PC-3 (cell line): Measurements from ENCODE around the gene HOXD4. TPM values are rescaled to one million over a fixed set of nuclear protein-coding genes. Genes with fewer than 3 reads are reported as not detected.

Source experiments
- ATAC-seq: fragments of 200-7000 bp; cut with Tn5 transposase; 2 replicates; pipeline ENCODE4 v1.9.1; 2020; ENCODE audit warnings: mild to moderate bottlenecking, moderate library complexity
- BruUV-seq: library from RNA; stranded (reverse); fragments of 400-500 nt; replicated peaks from 2 replicates; lab custom pipeline; 2021; lab: Mats Ljungman, UMichigan
- CTCF ChIA-PET: fragments of 300-600 bp; sonication (Branson Sonifier 250); formaldehyde crosslinking; loops from one replicate; lab custom pipeline; 2022; ENCODE audit warnings: antibody characterized with exemption; lab: Charles Lee
- POLR2A ChIA-PET: fragments of 300-600 bp; sonication (Branson Sonifier 250); formaldehyde crosslinking; loops from one replicate; lab custom pipeline; 2022; ENCODE audit warnings: antibody characterized with exemption; ENCODE audit not compliant: unreplicated experiment; lab: Charles Lee
- DNase-seq: peaks from one replicate; pipeline ENCODE4 v3.0.0-alpha.2; 2015
- H2AFZ ChIP-seq: fragments of 300-600 bp; sonication (generic); 2 replicates; pipeline ENCODE4 v1.6.0; 2016; ENCODE audit warnings: antibody characterized with exemption, low read length
- H3F3A ChIP-seq: fragments of 300-600 bp; sonication (generic); one replicate; pipeline ENCODE4 v1.6.0; 2017; ENCODE audit warnings: antibody characterized with exemption, low read length, control low read depth, mild to moderate bottlenecking; ENCODE audit not compliant: unreplicated experiment
- H3K27ac ChIP-seq: fragments of 300-600 bp; sonication (generic); 2 replicates; pipeline ENCODE4 v1.5.1; 2016; ENCODE audit warnings: mild to moderate bottlenecking, low read length
- H3K27me3 ChIP-seq: fragments of 300-600 bp; sonication (generic); 2 replicates; pipeline ENCODE4 v1.6.1; 2016; ENCODE audit warnings: low read length, mixed read lengths
- H3K36me3 ChIP-seq: fragments of 300-600 bp; sonication (generic); 2 replicates; pipeline ENCODE4 v1.6.1; 2016; ENCODE audit warnings: low read depth, mixed run types, low read length, mixed read lengths
- H3K4me1 ChIP-seq: fragments of 300-600 bp; sonication (generic); 2 replicates; pipeline ENCODE4 v1.5.1; 2016; ENCODE audit warnings: low read length; ENCODE audit not compliant: insufficient read depth
- H3K4me2 ChIP-seq: fragments of 300-600 bp; sonication (generic); 2 replicates; pipeline ENCODE4 v1.6.0; 2016; ENCODE audit warnings: low read length
- H3K4me3 ChIP-seq: fragments of 300-600 bp; sonication (generic); 2 replicates; pipeline ENCODE4 v1.5.1; 2016; ENCODE audit warnings: mild to moderate bottlenecking, low read length, mixed read lengths
- H3K79me2 ChIP-seq: fragments of 300-600 bp; sonication (generic); 2 replicates; pipeline ENCODE4 v1.6.1; 2017; ENCODE audit warnings: low read length, mixed read lengths
- H3K9ac ChIP-seq: fragments of 300-600 bp; sonication (generic); 2 replicates; pipeline ENCODE4 v1.6.0; 2016; ENCODE audit warnings: mild to moderate bottlenecking, low read length
- H3K9me2 ChIP-seq: fragments of 300-600 bp; sonication (generic); replicated peaks from 2 replicates; pipeline ENCODE4 v1.6.1; 2016; ENCODE audit warnings: mixed run types, low read length, mixed read lengths
- H3K9me3 ChIP-seq: fragments of 300-600 bp; sonication (generic); 2 replicates; pipeline ENCODE4 v1.6.1; 2016; ENCODE audit warnings: low read length, mixed read lengths
- H4K20me1 ChIP-seq: fragments of 300-600 bp; sonication (generic); 2 replicates; pipeline ENCODE4 v1.6.1; 2016; ENCODE audit warnings: low read length, mixed read lengths
- EZH2 ChIP-seq: fragments of 300-600 bp; sonication (generic); IDR thresholded peaks from one replicate; pipeline ENCODE4 v1.6.1; 2017; ENCODE audit warnings: antibody characterized with exemption, mild to moderate bottlenecking, low read length; ENCODE audit not compliant: unreplicated experiment
- EZH2phosphoT487 ChIP-seq: fragments of 300-600 bp; sonication (generic); IDR thresholded peaks from 2 replicates; pipeline ENCODE4 v1.6.1; 2018; ENCODE audit warnings: mild to moderate bottlenecking, antibody characterized with exemption, low read length, borderline replicate concordance
- intact Hi-C: fragments of 100-400 bp; cut with micrococcal nuclease; formaldehyde crosslinking; loops from 2 replicates; pipeline ENCODE4 v1.9.0; 2023
- total RNA-seq: library from RNA; depleted of rRNA; stranded (reverse); fragments of >200 nt; gene quantifications from 2 replicates; pipeline ENCODE4 v1.2.3, GENCODE V29; 2014
- TF ChIP-seq, protein P1 (sequence below): fragments of 300-600 bp; sonication (generic); conservative IDR thresholded peaks from 2 replicates; pipeline ENCODE4 v1.5.1; 2017; ENCODE audit warnings: antibody characterized with exemption, low read depth, mild to moderate bottlenecking, low read length

HOXD4 gene
- total RNA-seq, 1 experiment from 2014 or later, result 0.29 TPM

DNA sequence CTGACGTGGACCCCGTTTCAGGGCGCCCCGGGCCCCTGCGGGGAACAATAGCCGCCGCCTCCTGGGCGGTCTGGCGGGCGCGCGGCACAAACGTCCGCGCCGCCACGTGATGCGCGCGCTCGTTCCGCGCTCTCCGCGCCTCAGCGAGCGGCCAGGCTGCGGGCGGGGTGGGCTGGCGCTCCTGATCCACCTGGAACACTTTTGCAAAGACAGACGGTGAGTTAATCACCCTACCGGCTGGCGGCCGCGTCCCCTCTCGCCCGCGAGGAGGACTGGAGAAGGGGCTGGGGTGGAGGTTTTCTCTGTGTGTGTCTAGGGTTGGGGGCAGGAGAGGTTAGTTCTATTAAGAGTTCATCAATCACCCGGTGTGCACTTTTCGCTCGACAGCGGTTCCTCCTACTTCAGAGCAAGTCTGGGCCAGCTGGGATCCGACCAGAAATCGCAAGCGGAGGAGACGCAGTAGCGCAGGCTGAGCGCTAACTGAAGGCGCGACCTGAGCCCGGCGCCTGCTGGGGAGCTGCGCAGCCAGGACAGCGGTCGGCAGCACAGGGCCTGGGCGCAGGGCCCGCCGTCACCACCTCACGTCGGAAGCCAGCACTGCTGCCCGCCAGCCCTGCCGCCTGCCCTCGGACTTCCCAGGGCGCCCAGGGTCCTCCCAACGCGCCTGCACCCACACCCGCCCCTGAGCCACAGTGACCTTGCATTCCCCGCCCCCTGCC lies 26.8 kb downstream of the HOXD4 start:
- no peaks in the 10 kb centered on the region for H3F3A ChIP-seq
- no peaks in the 10 kb centered on the region for H3K79me2 ChIP-seq
- no peak overlapping the region for H3K4me3 ChIP-seq
- H3K36me3 ChIP-seq, result no peaks in the 10 kb centered on the region
- H3K9me2 ChIP-seq, result no peaks in the 10 kb centered on the region
- DNase-seq (no peak), ATAC-seq (no peak)
- peaks cover 10% of the 10 kb centered on the region; the same call in 1 of the 2 replicates for H3K27me3 ChIP-seq
- H3K4me2 ChIP-seq, result no peak overlapping the region
- H3K9me3 ChIP-seq, result no peaks in the 10 kb centered on the region
- intact Hi-C loops, result no loop called here
- BruUV-seq, result no TSS peak
- TF ChIP-seq EZH2, result no peak
- TF ChIP-seq, protein P1, sequence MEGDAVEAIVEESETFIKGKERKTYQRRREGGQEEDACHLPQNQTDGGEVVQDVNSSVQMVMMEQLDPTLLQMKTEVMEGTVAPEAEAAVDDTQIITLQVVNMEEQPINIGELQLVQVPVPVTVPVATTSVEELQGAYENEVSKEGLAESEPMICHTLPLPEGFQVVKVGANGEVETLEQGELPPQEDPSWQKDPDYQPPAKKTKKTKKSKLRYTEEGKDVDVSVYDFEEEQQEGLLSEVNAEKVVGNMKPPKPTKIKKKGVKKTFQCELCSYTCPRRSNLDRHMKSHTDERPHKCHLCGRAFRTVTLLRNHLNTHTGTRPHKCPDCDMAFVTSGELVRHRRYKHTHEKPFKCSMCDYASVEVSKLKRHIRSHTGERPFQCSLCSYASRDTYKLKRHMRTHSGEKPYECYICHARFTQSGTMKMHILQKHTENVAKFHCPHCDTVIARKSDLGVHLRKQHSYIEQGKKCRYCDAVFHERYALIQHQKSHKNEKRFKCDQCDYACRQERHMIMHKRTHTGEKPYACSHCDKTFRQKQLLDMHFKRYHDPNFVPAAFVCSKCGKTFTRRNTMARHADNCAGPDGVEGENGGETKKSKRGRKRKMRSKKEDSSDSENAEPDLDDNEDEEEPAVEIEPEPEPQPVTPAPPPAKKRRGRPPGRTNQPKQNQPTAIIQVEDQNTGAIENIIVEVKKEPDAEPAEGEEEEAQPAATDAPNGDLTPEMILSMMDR, result no peak
- no peak for TF ChIP-seq EZH2phosphoT487
- CTCF ChIA-PET, result no interaction called here
- no peak overlapping the region for H3K27ac ChIP-seq
- POLR2A ChIA-PET, result no interaction called here
- H3K9ac ChIP-seq, result no peak overlapping the region
- no peak overlapping the region for H2AFZ ChIP-seq
- no peaks in the 10 kb centered on the region for H3K4me1 ChIP-seq
- no peaks in the 10 kb centered on the region for H4K20me1 ChIP-seq

DNA sequence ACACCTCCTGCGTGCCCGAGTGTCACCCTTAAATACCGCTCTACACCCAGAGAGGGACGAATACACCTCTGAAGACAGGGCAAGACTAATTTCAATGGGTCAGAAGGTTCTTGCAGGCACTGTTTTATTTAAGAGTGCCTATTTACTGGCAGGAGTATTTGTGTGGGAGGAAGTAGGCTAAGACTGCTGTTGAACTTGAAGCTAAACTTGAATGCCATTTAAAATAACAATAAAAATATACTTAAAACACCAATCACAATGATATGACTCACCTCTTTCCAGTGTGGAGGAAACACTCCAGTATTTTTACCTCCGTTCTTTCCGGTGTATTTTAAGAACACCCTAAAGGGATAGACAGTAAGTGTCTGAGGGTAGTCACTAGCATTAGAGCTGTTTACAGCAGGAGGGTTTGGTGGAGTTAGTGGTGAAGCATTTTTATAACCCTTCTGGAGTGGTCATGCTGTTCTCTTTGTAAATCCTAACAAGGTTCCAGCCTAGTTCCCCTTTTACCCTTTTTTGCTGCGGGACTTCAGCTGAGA lies 27.5 kb downstream of the HOXD4 start:
- intact Hi-C loops, result no loop called here
- Histone ChIP-seq H3K27ac (no peak overlapping the region), H2AFZ (no peak overlapping the region), H3K9me2 (no peaks in the 10 kb centered on the region), H3K27me3 (peaks cover 10% of the 10 kb centered on the region; the same call in 1 of the 2 replicates), H3K4me2 (no peak overlapping the region), H3K9ac (no peak overlapping the region), H3K36me3 (no peaks in the 10 kb centered on the region), H3K4me3 (no peak overlapping the region), H3K79me2 (no peaks in the 10 kb centered on the region), H3K9me3 (no peaks in the 10 kb centered on the region), H4K20me1 (no peaks in the 10 kb centered on the region), H3K4me1 (no peaks in the 10 kb centered on the region), H3F3A (no peaks in the 10 kb centered on the region)
- ChIA-PET CTCF (no interaction called here), POLR2A (no interaction called here)
- no peak for DNase-seq
- TF ChIP-seq EZH2phosphoT487 (no peak), EZH2 (no peak)
- TF ChIP-seq, protein P1, result no peak
- ATAC-seq, result no peak
- BruUV-seq, result no TSS peak

DNA sequence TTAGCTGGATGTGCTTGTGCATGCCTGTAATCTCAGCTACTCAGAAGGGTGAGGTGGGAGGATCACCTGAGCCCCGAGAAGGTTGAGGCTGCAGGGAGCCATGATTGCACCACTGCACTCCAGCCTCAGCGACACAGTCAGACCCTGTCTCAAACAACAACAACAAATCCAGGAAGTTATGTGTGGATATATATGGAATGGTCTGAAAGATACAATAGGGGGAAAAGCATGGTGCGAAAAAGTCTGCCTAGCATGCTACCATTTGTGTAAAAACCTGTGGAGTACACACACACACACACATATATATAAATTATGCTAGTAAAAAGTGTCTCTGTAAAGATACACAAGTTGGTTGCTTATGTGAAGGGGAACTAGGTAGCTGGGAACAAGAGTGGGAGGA lies 30.2 kb downstream of the HOXD4 start:
- H2AFZ ChIP-seq, result no peak overlapping the region

More for the DNA sequence above, 30.2 kb downstream of the HOXD4 start:
- Histone ChIP-seq H3K9me2 (no peaks in the 10 kb centered on the region), H3K4me1 (no peaks in the 10 kb centered on the region), H3K4me3 (no peak overlapping the region), H3K79me2 (no peaks in the 10 kb centered on the region), H3K36me3 (no peaks in the 10 kb centered on the region), H3K27me3 (peaks cover 10% of the 10 kb centered on the region; the same call in 1 of the 2 replicates), H3K9ac (no peak overlapping the region), H3K4me2 (no peak overlapping the region), H4K20me1 (no peaks in the 10 kb centered on the region), H3K27ac (no peak overlapping the region), H3K9me3 (no peaks in the 10 kb centered on the region), H3F3A (no peaks in the 10 kb centered on the region)
- CTCF ChIA-PET, result interaction anchor here (0.6 kb wide), 1 partner anchor 471 kb away, joined by 3 read pairs; no protein-coding TSS in a partner anchor
- ATAC-seq, result no peak
- intact Hi-C loops, result no loop called here
- BruUV-seq, result no TSS peak
- TF ChIP-seq EZH2 (no peak), EZH2phosphoT487 (no peak)
- TF ChIP-seq, protein P1, result no peak
- POLR2A ChIA-PET, result no interaction called here
- no peak for DNase-seq
